ENCODE data around the gene TTLL12.

TTLL12 gene

GRCh38 chr22:43188829-43189545, 2.1 kb upstream of the TTLL12 start:
- DNase-seq (ENCODE audit: low read depth) = no peak
- TF ChIP-seq CTCF (IDR thresholded peaks at IDR 0.05; ENCODE audit: insufficient read depth, low read depth, low read length, missing control alignments) = no peak
- H3K4me3 ChIP-seq (ENCODE audit: low read depth, low read length) = no peak overlapping the region

- peak; percentile 98 for DNase-seq (ENCODE audit: low read depth)
- peak overlapping the region; percentile 84 for H3K4me3 ChIP-seq (ENCODE audit: low read depth, low read length)
- TF ChIP-seq CTCF (IDR thresholded peaks at IDR 0.05; ENCODE audit: insufficient read depth, low read depth, low read length, missing control alignments) = peak; percentile 85
These were observed 501 bp upstream of the TTLL12 start for GRCh38 chr22:43187171-43188099.

- peak; percentile 18 for DNase-seq (ENCODE audit: low read depth)
- TF ChIP-seq CTCF (IDR thresholded peaks at IDR 0.05; ENCODE audit: insufficient read depth, low read depth, low read length, missing control alignments) = no peak
- peak overlapping the region; percentile 83 for H3K4me3 ChIP-seq (ENCODE audit: low read depth, low read length)
These were observed 1.1 kb downstream of the TTLL12 start for GRCh38 chr22:43185860-43186261.

- H3K4me3 ChIP-seq (ENCODE audit: low read depth, low read length) = no peak overlapping the region
- DNase-seq (ENCODE audit: low read depth) = no peak
- TF ChIP-seq CTCF (IDR thresholded peaks at IDR 0.05; ENCODE audit: insufficient read depth, low read depth, low read length, missing control alignments) = no peak
These were observed 3.2 kb downstream of the TTLL12 start for GRCh38 chr22:43183496-43184277.

- no peak for DNase-seq (ENCODE audit: low read depth)
- no peak overlapping the region for H3K4me3 ChIP-seq (ENCODE audit: low read depth, low read length)
- TF ChIP-seq CTCF (IDR thresholded peaks at IDR 0.05; ENCODE audit: insufficient read depth, low read depth, low read length, missing control alignments) = no peak
These were observed 4.2 kb downstream of the TTLL12 start for GRCh38 chr22:43182726-43183125.

- H3K4me3 ChIP-seq (ENCODE audit: low read depth, low read length) = no peak overlapping the region
- no peak for DNase-seq (ENCODE audit: low read depth)
- TF ChIP-seq CTCF (IDR thresholded peaks at IDR 0.05; ENCODE audit: insufficient read depth, low read depth, low read length, missing control alignments) = no peak
These were observed 4.8 kb downstream of the TTLL12 start for GRCh38 chr22:43182118-43182517.

Measured in GM12865 (cell line).